Body of pancreas (tissue), 4 donors: ENCODE measurements around the gene IL4R.

Source experiments
- POLR2A ChIP-seq, 3 donors: fragments of 450-650 bp; IDR thresholded peaks; one replicate each; pipeline ENCODE4 v1.6.1; 2016; ENCODE audit warnings: antibody characterized with exemption in 3 of 3, mild to moderate bottlenecking in 2 of 3
- TF ChIP-seq, protein P1 (sequence below), 7 experiments: fragments of 450-650 bp in 4 of 7; fragments of 200-600 bp in 3 of 7; sonication (generic) in 3 of 7; IDR thresholded peaks; one replicate each; pipeline ENCODE4 v1.5.1; 2016 to 2019; ENCODE audit warnings: antibody characterized with exemption in 7 of 7

- TF ChIP-seq, protein P1, sequence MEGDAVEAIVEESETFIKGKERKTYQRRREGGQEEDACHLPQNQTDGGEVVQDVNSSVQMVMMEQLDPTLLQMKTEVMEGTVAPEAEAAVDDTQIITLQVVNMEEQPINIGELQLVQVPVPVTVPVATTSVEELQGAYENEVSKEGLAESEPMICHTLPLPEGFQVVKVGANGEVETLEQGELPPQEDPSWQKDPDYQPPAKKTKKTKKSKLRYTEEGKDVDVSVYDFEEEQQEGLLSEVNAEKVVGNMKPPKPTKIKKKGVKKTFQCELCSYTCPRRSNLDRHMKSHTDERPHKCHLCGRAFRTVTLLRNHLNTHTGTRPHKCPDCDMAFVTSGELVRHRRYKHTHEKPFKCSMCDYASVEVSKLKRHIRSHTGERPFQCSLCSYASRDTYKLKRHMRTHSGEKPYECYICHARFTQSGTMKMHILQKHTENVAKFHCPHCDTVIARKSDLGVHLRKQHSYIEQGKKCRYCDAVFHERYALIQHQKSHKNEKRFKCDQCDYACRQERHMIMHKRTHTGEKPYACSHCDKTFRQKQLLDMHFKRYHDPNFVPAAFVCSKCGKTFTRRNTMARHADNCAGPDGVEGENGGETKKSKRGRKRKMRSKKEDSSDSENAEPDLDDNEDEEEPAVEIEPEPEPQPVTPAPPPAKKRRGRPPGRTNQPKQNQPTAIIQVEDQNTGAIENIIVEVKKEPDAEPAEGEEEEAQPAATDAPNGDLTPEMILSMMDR (IDR thresholded peaks at IDR 0.05): no peak
- no peak for TF ChIP-seq POLR2A (IDR thresholded peaks at IDR 0.05)
Observed at GRCh38 chr16:27301236-27301861, 12.4 kb upstream of the IL4R start.
